HG02840 (cell line): ENCODE data around the gene MAPK8.

Experiments used
- ATAC-seq: cut with Tn5 transposase; IDR thresholded peaks from one replicate; pipeline ENCODE4 v1.9.1; 2021; ENCODE audit warnings: mild to moderate bottlenecking, moderate library complexity, moderate number of reproducible peaks; ENCODE audit not compliant: unreplicated experiment, low FRiP score

Gene MAPK8

DNA sequence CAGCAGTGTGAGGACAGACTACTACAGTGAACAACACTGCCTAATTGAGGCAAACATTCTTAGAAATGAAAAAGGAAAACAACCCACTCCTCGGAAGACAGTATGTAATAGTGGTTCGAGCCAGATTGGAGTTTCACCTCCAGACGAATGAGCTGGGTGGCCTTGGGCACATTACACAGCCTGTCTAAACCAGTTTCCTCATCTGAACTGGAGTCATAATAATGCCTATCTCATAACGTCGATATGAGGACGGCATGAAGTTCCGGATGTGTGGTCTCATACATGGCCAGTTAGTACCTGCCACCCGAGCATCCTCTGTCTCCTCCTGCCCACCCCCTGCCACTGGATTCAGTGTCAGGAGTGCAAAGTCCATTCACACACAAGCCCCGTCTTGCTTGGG, 16.2 kb upstream of the MAPK8 start:
- ATAC-seq, result no peak

DNA sequence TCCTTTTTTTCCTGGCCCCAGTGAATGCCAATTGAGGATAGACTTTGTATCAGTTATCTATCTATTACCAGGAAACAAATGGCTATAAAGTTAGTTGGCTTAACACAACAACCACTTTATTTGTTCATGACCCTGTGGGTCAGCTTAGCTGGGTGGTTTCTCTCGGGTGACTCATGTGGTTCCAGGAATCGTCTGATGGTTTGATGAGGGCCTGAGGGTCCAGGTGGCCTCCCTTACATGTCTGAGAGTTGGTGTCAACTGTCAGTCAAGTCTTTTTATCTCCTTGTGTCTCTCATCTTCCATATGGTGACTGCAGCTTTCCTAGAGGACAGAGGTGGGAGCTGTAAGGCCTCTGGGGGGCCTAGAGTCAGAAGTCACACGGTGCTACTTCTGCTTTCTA, 15.3 kb upstream of the MAPK8 start:
- ATAC-seq, result no peak

DNA sequence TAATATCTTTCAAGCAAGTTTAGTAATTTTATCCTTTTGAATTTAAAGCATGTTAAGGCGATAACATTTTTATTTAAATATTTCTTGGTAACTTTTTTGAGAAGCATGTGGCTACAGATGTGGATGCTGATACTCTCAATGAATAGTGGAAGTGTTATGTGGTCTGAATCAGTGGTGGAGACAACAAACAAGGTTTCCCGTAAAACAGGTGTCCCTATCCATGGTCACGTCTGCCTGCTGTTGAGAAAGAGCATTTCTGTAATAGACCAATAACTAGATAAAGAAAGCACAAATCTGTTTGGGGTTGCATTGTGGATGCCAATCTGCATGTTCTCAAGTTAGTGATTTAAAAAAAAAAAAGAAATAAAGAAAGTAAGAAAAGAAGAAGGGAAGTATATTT, 13.9 kb upstream of the MAPK8 start:
- no peak for ATAC-seq

DNA sequence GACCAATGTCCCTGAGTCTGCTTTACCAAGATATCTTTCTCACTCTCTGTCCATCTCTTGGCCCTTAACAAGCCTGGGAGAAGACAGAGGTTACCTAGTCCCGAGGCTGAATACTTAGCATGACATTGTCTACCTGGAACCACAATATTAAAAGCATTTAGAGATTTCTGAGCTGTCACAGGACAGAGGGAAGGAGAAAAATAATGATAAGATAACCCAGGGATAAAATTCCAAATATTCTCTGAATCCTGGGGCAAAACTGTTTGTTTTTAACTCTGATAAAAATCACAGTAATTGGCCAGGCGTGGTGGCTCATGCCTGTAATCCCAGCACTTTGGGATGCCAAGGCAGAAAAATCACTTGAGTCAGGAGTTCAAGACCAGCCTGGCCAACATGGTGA, 12.0 kb upstream of the MAPK8 start:
- no peak for ATAC-seq

DNA sequence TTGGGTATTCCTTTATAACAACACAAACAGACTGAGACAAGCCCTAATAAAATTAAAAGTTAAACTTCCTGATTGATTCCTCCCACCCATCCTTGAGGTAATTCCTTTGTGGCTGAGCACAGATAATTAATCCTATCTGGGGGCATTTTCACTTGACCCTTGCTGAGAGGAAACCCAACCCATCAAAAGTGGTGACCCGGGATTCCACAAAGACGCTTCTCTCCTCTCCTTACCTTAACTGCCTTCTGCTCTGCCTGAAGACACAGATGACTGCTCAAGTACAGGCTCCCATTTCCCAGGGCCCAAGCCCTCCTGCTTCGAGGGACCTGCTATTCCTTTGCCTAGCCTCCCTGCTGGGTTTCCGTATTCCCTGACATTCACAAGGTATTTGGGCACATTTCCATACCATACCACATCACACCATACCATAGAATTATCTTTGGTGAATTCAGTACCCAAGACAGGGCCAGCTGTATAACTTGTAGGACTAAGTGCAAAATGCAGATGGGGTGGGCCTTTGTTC, 9.8 kb upstream of the MAPK8 start:
- ATAC-seq, result no peak

DNA sequence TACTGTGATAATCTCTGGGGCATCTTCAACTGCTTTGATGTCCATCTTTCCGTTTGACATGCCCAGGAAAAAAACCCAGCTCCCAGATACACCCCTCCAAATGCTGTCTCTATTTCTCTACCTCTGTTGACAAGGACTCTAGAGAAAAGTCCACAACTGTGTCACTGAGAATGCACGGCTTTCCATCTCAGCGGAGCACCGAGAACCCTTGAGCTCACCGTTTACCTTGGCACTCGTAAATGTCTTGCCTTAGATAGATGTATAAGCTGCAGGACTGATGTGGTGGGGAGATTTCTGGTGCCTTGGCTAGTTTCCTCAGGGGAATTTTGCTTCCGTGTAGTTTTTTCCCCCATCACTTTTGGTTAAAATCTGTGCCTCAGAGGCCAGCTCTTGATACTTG, 7.4 kb upstream of the MAPK8 start:
- ATAC-seq, result no peak

DNA sequence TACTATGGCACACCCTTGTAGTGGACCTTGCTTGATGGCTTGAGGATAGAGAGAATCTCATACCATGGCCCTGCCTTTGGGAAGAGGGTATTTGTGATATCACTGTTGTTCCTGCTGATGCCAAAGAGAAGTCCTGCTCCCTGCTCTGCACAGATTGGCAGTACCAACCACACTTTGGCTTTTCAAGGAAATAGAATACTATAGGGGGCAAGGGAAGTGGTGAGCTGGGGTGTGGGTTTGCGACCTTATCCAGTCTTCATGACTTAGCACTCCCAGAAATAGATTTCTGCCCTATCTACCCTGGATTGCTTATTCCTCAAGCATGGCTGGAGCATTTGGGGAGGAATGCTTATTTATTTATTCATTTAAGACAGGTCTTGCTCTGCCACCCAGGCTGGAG, 6.8 kb upstream of the MAPK8 start:
- ATAC-seq, result no peak

DNA sequence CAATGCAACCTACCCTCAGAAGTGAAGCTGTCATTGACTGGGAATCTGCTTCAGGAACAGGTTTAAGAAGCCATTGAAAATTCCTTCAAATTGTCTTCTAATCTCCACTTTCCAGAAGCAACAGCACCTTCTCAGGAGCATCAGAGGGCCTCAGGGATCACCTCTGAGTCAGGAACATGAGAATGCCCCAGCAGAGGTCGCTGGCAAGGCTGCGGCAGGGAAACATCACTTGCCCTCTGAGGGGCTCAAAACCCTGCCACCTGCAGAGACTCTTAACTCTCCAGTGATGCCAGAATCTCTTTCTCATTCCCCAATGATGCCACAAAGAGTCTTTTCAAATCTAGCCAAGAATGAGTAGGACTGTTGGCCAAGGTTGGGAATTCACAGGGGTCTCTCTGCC, 5.9 kb upstream of the MAPK8 start:
- ATAC-seq, result no peak

DNA sequence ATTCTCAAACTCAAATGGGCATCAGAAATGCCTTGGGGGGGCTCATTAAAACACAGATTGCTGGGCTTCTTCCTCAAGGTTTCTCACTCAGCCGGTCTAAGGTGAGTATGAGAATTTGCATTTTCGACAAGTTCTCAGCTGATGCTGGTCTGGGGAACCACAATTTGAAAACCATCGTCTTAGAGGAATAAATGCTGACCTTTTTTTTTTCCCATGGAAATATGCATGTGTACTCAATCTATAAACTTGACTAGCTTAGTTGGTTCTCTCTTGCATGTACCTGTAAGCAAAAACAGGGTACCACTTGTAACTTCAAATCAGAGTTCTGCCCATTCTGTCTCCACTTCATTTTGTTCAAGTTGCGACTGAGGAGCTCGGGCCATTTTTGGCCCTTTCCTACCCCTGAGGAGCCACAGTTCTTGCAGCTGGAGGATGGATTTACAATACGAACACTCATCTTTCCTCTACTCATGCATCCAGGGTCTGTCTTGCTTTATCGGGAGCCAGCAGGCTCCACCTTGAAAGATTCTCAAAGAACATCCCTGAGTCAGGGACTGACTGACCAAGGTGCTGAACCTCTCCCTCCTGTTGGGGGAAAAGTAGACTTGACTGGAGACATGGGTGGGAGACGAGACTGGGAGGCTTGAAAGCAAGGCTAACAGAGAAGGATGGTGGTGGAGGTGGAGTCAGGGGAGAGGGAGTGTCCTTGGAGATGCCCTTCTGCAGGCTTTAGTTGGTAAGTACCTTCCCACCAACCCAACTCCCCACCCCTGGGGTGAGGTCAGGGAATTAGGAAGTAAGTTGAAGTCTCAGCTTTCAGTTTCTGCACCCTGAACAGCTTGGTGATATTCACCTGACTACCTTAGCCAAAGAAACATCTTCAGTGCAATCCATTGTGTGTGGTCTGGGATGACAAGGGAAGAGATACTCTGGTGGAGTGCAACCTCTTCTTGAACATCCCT, 3.7 kb upstream of the MAPK8 start:
- no peak for ATAC-seq

DNA sequence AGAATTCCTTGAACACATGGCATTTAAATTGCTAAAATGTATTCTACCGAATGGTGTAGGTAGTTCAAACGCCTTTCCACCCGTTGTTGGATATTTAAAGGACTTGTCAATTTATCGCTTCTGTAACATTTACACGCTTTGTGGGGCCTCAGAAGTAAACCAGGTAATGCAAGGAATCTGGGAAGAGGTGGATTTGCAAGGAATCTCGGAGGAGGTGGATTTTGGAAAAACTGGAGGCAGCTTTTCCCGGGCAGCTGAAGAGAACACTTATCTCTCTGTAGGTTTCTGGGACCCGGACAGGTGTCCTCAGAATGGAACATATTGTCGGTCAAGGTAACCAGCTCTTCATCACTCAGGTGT, 592 bp upstream of the MAPK8 start:
- no peak for ATAC-seq

DNA sequence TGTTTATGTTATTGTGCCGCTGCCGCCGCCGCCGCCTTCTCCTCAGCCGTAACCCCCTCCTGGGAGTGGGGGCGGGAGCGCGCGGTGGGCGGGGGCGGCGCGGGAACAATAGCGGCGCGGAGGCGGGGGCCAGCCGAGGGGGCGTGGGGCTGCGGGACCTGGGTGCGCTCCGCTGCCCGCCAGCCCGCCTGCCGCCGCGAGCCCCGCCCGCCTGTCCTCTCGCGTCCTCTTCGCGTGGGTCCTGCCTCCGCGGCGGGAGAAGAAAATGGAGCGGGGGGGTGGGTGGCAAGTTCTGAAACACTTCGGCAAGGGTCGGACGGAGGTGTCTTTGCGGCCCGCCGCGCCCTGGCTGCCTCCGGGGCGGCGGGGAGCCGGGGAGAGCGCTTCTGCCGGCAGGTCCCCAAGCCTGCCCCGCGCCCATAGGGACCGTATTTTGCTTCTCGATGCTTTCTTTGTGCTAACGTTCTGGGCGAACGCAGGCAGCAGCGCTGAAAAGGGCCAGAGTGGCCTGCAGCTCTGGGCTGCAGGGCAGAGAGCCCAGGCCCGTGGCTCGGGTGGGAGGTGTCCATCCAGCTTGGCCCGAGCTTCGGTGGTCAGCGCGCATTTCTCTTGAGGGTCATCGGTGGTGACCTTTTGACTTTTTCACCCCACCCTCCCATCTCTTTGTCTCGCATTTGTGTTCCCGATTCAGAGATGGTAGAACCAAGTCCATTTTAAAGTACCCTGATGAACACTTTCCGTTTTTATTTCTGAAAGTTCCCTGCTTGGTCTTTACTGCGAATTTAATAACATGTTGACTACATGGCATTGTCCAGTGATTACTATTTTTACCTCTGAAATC, 613 bp downstream of the MAPK8 start:
- ATAC-seq, result peak; percentile 40

DNA sequence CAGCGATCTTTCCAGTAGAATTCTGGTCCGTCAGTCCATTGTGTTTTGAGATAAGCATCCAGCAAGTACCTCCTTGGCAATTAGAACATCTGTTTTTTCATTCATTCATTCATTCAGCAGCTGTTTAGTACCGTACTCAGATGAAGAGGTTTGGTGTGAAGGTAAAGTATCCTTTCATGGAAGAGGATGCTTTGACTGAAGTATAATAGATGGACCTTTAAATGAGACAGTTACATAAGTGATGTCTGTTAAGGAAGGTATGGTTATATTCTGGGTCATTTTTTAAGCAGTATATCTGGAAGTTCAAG, 1.2 kb downstream of the MAPK8 start:
- ATAC-seq, result no peak

DNA sequence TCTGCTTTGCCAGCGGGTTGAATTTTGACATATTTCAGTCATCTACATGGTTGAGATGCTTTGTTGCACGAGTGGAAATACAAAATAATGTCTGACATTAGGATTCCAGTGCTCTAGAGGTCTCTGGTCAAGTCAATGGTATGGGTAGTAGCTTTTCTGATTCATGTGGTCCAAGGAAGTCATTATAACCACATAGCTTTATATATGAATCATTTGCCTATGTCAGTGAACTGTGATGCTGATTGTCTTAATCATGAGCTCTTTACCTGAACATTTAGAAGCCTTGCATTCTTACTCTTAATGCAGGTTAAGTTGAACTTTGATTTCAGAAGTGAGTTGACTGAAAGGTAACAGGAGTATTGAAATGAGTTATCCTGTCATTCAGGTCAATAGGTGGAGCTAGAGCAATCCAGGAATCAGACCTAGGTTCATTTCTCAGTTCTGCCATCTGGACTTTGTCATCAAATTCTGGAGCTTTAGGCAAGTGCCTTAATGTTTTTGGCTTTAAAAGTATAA, 3.3 kb downstream of the MAPK8 start:
- ATAC-seq, result no peak

DNA sequence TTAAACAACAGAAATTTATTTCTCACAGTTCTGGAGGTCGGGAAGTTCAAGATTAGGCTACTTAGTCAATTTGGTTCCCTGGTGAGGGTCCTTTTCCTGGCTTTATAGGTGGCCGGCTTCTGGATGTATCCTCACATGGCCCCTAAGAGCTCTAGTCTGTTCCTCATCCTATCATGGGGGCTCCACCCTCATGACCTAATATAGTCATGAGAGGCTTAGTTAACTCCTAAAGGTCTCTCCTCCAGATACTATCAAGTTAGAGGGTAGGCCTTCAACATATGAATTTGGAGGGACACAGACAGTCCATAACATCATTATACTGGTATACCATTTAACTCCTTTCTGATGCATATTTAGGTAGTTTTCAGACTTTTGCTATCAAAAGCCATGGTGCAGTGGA, 7.6 kb downstream of the MAPK8 start:
- ATAC-seq, result no peak

DNA sequence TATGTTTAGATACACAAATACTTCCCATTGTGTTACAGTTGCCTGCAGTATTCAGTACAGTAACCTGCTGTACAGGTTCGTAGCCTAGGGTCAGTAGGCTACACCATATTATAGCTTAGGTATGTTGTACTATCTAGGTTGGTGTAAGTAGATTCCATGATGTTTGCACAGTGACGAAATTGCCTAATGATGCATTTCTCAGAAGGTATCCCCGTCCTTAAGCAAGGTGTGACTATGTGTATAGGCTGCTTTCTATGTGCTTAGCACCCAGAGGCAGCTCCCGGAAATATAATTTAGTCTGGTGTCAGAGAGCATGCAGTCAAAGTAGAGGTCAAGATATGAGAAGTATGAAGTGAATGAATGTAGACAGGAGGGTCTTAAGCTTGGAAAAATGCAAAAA, 9.8 kb downstream of the MAPK8 start:
- ATAC-seq, result no peak

DNA sequence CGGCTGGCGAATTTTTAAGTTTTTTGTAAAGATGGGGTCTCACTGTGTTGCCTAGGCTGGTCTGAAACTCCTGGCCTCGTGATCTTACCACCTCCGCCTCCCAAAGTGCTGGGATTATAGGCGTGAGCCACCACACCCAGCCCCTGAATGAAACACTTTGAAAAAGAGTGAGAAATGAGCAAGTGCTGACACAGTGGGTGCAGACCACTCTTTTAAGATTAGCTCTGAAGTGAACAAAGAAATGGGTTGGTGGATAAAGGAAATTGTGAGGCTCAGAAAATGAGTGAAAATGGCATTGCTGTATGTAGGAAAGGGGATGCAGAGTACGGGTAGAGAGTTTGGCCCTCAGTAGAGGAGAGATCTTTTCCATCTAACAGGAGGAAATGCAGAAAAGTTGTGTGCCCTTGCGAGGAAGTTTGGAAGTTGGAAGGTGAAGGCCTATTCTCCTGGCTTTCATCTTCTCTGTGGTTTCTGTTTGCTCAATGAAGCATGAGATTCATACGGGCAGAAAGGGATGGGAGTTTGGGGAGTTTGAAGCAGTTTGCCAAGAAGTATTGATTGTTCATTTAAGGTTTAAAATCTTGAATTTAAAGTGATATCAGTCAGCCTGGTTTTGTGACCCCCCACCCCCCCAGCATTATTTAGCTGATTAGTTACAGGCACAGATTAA, 11.0 kb downstream of the MAPK8 start:
- ATAC-seq, result no peak

DNA sequence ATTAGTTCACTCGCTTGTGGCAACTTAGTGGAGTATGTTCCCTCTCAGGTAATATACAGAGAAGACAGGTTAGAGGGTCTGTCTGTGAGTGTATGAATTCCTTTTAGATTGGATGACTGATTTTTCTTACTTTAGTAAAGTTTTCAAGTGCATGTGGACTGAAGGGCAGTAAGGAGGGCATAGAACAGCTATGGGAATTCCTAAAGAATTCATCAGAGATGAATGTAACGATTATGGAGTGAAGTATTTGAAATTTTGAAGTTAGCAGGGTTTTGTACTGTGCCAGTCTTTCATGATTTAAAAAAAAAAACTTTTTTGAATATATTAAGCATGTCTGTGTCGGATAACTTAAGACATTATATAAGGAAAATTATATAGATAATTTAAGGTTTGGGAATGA, 15.5 kb downstream of the MAPK8 start:
- no peak for ATAC-seq

DNA sequence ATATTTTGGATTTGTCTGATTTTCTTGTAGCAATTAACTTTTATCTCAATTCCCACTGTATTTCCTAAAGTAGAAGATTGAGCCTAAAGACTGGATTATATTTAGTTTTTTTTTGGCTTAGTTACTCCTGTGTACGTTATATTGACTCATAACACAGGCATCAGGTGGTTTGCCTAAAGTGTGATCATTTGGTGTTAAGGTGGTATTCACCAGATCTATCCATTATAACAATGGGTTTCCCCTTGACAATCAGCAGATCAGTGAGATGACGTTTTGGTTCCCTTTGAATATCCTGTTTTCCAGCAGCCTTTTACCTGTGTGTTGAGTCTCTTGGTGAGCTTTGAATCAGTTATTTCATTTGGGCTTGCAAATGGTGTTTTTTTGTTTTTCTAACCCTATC, 18.1 kb downstream of the MAPK8 start:
- no peak for ATAC-seq

DNA sequence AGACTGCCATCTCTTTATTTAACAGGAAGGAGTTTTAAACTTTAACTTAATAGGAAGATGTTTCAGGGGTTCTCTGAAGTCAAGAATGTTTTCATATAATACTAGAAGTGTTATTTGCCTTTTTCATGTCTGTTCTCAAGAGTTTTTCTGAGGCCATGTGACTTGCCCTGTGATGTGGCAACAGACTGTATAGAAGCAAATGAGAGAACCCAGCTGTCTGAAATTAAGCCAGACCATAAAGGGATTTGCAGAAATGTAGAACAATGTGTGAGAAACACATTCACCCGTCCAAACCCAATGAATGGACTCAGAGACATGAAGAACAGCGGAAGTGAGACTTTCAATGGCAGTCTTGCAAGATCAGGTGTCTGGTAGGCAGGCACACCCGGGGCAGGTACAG, 23.8 kb downstream of the MAPK8 start:
- no peak for ATAC-seq

DNA sequence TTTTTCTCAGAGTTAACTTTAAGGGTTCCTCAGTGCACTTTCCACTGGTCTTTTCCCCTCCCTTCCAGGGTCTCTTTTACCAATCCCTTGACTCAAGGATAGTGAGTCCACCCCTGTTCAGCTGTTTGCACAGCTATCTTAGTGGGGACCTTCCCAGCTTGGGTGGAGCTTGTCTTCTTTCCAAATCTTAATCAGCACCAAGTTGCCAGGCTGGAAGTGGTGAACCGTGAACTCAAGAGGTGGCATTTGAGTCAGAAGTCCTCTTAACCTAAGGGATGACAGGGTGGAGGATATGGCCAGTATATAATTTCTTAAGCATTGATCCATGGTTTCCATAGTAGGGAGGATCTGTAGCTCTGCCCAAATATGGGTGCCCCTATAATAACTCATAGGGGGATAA, 25.0 kb downstream of the MAPK8 start:
- ATAC-seq, result no peak
